ENCODE measurements around the gene WAPL. TPM values are rescaled to one million over a fixed set of nuclear protein-coding genes. Genes with fewer than 3 reads are reported as not detected.

Gene WAPL
- total RNA-seq, 1 donor from 2014 or later: 79.4 TPM

DNA sequence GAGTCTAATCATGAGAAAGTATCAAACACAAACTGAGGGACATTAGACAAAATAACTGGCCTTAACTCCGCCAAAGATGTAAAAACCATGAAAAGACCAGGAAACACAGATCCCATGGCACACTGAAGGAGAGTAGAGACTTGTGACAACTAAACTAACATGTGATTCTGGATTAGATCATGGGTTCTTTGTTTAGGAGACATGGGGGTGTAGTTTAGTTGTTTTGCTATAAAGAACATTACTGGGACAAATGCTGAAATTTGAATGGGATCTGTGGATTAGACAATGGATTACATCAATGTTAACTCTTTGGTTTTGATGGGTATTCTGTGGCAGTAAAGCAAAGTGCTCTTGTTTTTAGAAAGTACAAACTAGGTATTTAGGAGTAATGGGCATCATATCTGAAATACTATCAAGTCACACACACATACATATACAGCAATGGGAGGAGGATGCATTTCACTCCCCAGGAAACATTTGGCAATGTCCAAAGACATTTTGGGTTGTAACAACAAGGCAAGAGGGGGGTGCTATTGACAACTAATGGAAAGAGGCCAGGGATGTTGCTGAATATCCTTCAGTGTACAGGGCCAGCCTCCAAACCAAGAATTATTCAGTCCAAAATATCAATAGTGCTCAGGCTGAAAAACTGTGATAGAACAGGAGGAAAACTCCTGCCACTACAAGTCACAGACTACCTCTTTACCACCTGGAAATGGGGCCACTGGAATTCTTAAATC, 32.4 kb downstream of the WAPL start:
- H3K27ac Mint-ChIP-seq: peak overlapping the region; percentile 14
- no peak overlapping the region for H3K4me2 ChIP-seq
- no peak overlapping the region for H3K9ac ChIP-seq
- H3K36me3 ChIP-seq: no peaks in the 10 kb centered on the region
- peaks cover 21% of the 10 kb centered on the region for H4K20me1 ChIP-seq (ENCODE audit: low read depth)
- DNase-seq (ENCODE audit: low spot score): no peak
- no peak overlapping the region for H3K4me3 ChIP-seq
- H3K79me2 ChIP-seq (ENCODE audit: low read depth): peaks cover 74% of the 10 kb centered on the region
- H3K4me1 Mint-ChIP-seq: no peaks in the 10 kb centered on the region
- TF ChIP-seq EZH2phosphoT487 (IDR thresholded peaks at IDR 0.05) (no peak), EZH2 (IDR thresholded peaks at IDR 0.05) (no peak)
- TF ChIP-seq, protein P1, sequence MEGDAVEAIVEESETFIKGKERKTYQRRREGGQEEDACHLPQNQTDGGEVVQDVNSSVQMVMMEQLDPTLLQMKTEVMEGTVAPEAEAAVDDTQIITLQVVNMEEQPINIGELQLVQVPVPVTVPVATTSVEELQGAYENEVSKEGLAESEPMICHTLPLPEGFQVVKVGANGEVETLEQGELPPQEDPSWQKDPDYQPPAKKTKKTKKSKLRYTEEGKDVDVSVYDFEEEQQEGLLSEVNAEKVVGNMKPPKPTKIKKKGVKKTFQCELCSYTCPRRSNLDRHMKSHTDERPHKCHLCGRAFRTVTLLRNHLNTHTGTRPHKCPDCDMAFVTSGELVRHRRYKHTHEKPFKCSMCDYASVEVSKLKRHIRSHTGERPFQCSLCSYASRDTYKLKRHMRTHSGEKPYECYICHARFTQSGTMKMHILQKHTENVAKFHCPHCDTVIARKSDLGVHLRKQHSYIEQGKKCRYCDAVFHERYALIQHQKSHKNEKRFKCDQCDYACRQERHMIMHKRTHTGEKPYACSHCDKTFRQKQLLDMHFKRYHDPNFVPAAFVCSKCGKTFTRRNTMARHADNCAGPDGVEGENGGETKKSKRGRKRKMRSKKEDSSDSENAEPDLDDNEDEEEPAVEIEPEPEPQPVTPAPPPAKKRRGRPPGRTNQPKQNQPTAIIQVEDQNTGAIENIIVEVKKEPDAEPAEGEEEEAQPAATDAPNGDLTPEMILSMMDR (IDR thresholded peaks at IDR 0.05): no peak
- H3K27ac ChIP-seq: no peak overlapping the region
- no peaks in the 10 kb centered on the region for H3K9me3 ChIP-seq (ENCODE audit: low read depth)
- no peaks in the 10 kb centered on the region for H3K4me1 ChIP-seq
- no peaks in the 10 kb centered on the region for H3K27me3 Mint-ChIP-seq (ENCODE audit: insufficient read depth, low read depth)
- no peak overlapping the region for H2AFZ ChIP-seq (replicated peaks)
- no peaks in the 10 kb centered on the region for H3K9me3 Mint-ChIP-seq
- H3K4me3 Mint-ChIP-seq: no peak overlapping the region
- no peaks in the 10 kb centered on the region for H3F3A ChIP-seq (ENCODE audit: low read depth)
- peaks cover 24% of the 10 kb centered on the region for H3K36me3 Mint-ChIP-seq
- H3K27me3 ChIP-seq: no peaks in the 10 kb centered on the region

DNA sequence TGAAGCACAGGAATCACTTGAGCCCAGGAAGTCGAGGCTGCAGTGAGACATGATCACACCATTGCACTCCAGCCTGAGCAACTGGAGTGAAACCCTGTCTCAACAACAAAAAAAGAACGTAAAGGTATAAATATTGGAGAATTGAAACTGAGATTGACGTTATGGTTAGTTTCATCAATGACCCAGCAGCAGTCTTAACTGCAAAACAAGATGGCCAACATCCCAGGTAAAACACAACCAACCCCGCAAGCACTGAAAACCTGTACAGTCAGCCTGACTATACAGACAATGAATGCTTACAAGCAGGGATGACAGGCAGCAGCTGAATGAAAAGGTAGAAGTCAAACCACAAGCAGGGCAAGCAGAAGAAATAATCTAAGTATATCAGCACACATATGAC, 34.7 kb downstream of the WAPL start:
- Histone ChIP-seq H4K20me1 (ENCODE audit: low read depth) (peaks cover 17% of the 10 kb centered on the region), H3K4me1 (no peaks in the 10 kb centered on the region), H3K36me3 (no peaks in the 10 kb centered on the region), H3F3A (ENCODE audit: low read depth) (no peaks in the 10 kb centered on the region), H3K79me2 (ENCODE audit: low read depth) (peaks cover 54% of the 10 kb centered on the region), H3K4me2 (no peak overlapping the region), H2AFZ (replicated peaks) (no peak overlapping the region), H3K9ac (no peak overlapping the region), H3K27ac (no peak overlapping the region), H3K4me3 (no peak overlapping the region), H3K9me3 (ENCODE audit: low read depth) (no peaks in the 10 kb centered on the region), H3K27me3 (no peaks in the 10 kb centered on the region)
- no peak for DNase-seq (ENCODE audit: low spot score)
- Mint-ChIP-seq H3K27ac (no peak overlapping the region), H3K27me3 (ENCODE audit: insufficient read depth, low read depth) (no peaks in the 10 kb centered on the region), H3K4me3 (no peak overlapping the region), H3K4me1 (no peaks in the 10 kb centered on the region), H3K36me3 (peaks cover 27% of the 10 kb centered on the region), H3K9me3 (no peaks in the 10 kb centered on the region)
- TF ChIP-seq, protein P1 (IDR thresholded peaks at IDR 0.05): no peak
- no peak for TF ChIP-seq EZH2phosphoT487 (IDR thresholded peaks at IDR 0.05)
- no peak for TF ChIP-seq EZH2 (IDR thresholded peaks at IDR 0.05)

DNA sequence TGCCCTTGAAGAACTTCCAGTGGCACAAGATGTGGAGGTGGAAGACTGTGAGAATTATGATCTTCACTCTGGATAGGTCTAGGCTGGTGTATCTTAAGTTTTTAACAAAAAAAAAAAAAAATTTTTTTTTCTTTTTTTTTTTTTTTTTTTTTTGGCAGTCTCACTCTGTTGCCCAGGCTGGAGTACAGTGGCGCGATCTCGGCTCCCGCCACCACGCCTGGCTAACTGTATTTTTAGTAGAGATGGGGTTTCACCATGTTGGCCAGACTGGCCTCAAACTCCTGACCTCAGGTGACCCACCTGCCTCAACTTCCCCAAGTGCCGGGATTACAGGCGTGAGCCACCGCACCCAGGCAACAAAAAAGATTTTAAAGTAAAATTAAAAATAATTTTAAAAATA, 37.9 kb downstream of the WAPL start:
- H4K20me1 ChIP-seq (ENCODE audit: low read depth): peaks cover 26% of the 10 kb centered on the region
- H3K9me3 Mint-ChIP-seq: no peaks in the 10 kb centered on the region
- TF ChIP-seq, protein P1 (IDR thresholded peaks at IDR 0.05): no peak
- TF ChIP-seq EZH2phosphoT487 (IDR thresholded peaks at IDR 0.05) (no peak), EZH2 (IDR thresholded peaks at IDR 0.05) (no peak)
- H3K4me1 ChIP-seq: no peaks in the 10 kb centered on the region
- no peaks in the 10 kb centered on the region for H3K4me1 Mint-ChIP-seq
- peaks cover 16% of the 10 kb centered on the region for H3K36me3 Mint-ChIP-seq
- no peak overlapping the region for H3K27ac Mint-ChIP-seq
- H2AFZ ChIP-seq (replicated peaks): no peak overlapping the region
- H3K9ac ChIP-seq: no peak overlapping the region
- no peak overlapping the region for H3K4me3 Mint-ChIP-seq
- H3K9me3 ChIP-seq (ENCODE audit: low read depth): no peaks in the 10 kb centered on the region
- no peaks in the 10 kb centered on the region for H3K27me3 ChIP-seq
- H3K4me2 ChIP-seq: no peak overlapping the region
- DNase-seq (ENCODE audit: low spot score): no peak
- H3K27ac ChIP-seq: no peak overlapping the region
- H3K27me3 Mint-ChIP-seq (ENCODE audit: insufficient read depth, low read depth): no peaks in the 10 kb centered on the region
- no peak overlapping the region for H3K4me3 ChIP-seq
- no peaks in the 10 kb centered on the region for H3F3A ChIP-seq (ENCODE audit: low read depth)
- peaks cover 40% of the 10 kb centered on the region for H3K79me2 ChIP-seq (ENCODE audit: low read depth)
- H3K36me3 ChIP-seq: no peaks in the 10 kb centered on the region
